K562 (cell line): ENCODE results near the gene ABHD8. TPM values are rescaled to one million over a fixed set of nuclear protein-coding genes. Genes with fewer than 3 reads are reported as not detected.

Experiments used
- BCLAF1 ChIP-seq, 2 experiments: fragments of 450-650 bp in 1 of 2; IDR thresholded peaks; 2 replicates each; pipeline ENCODE4 v1.6.1; 2011 to 2017; ENCODE audit warnings: low read depth in 2 of 2, antibody characterized with exemption in 1 of 2, borderline replicate concordance in 1 of 2, low read length in 1 of 2, mild to moderate bottlenecking in 1 of 2, mixed read lengths in 1 of 2; ENCODE audit not compliant: control insufficient read depth in 1 of 2
- HDGF ChIP-seq: fragments of 450-650 bp; IDR thresholded peaks from 2 replicates; pipeline ENCODE4 v1.6.1; 2016
- NCOA1 ChIP-seq: fragments of 450-650 bp; IDR thresholded peaks from 2 replicates; pipeline ENCODE4 v1.6.1; 2016; ENCODE audit warnings: low read depth
- POLR2B ChIP-seq: fragments of 450-650 bp; IDR thresholded peaks from 2 replicates; pipeline ENCODE4 v1.6.1; 2018; ENCODE audit warnings: low read depth; ENCODE audit not compliant: partially characterized antibody
- PRMT5 ChIP-seq: sonication (generic); formaldehyde crosslinking; IDR thresholded peaks from 2 replicates; pipeline ENCODE4 v1.5.0; 2020; ENCODE audit warnings: missing genetic modification reagents
- PRPF4 ChIP-seq: fragments of 200-400 bp; formaldehyde crosslinking; IDR thresholded peaks from one replicate; pipeline ENCODE4 v1.6.1; 2017; ENCODE audit warnings: low read length, low read depth, mild to moderate bottlenecking; ENCODE audit not compliant: insufficient read depth, poor library complexity, severe bottlenecking
- RFX5 ChIP-seq: IDR thresholded peaks from 2 replicates; pipeline ENCODE4 v1.6.1; 2011; ENCODE audit warnings: low read depth, mild to moderate bottlenecking, improper control_type of control experiment, low read length
- STAT5B ChIP-seq: fragments of 250-450 bp; sonication (Bioruptor Pico); IDR thresholded peaks from 2 replicates; pipeline ENCODE4 v1.8.0; 2021; ENCODE audit warnings: mild to moderate bottlenecking, inconsistent platforms
- TEAD4 ChIP-seq, 2 experiments: sonication (generic) in 1 of 2; formaldehyde crosslinking in 1 of 2; IDR thresholded peaks; 2 replicates each; pipeline versions ENCODE4 v1.6.1 to v1.8.0; 2012 to 2022; ENCODE audit warnings: borderline replicate concordance in 1 of 2, inconsistent platforms in 1 of 2, low read length in 1 of 2, mild to moderate bottlenecking in 1 of 2, missing genetic modification reagents in 1 of 2
- ZNF511 ChIP-seq: sonication (generic); formaldehyde crosslinking; IDR thresholded peaks from 2 replicates; pipeline ENCODE4 v1.8.0; 2022; ENCODE audit warnings: mild to moderate bottlenecking, missing genetic modification reagents
- ZNF561 ChIP-seq: fragments of 450-650 bp; formaldehyde crosslinking; conservative IDR thresholded peaks from 2 replicates; pipeline ENCODE4 v1.4.0; 2020; ENCODE audit warnings: mild to moderate bottlenecking, moderate library complexity
- ZNF639 ChIP-seq, 2 experiments: fragments of 200-800 bp in 1 of 2; sonication (Bioruptor generic) in 1 of 2; sonication (generic) in 1 of 2; formaldehyde crosslinking in 1 of 2; IDR thresholded peaks in 1 of 2; conservative IDR thresholded peaks in 1 of 2; 2 replicates each; pipeline versions ENCODE4 v1.5.0 to v1.6.1; 2016 to 2020; ENCODE audit warnings: missing compliant biosample characterization in 1 of 2, missing genetic modification characterization in 1 of 2, missing genetic modification reagents in 1 of 2
- polyA plus RNA-seq, 8 experiments: library from polyadenylated mRNA; depleted of rRNA in 4 of 8; stranded (reverse) in 5 of 8; unstranded in 3 of 8; fragments of >200 nt; fragmentation: Nextera tagmentation in 2 of 8; fragmentation: Illumina TruSeq in 1 of 8; extraction: Ambion mirVana in 2 of 8; extraction: Trizol in 1 of 8; gene quantifications; 2 replicates each; pipeline versions ENCODE4 v1.2.1 to v1.2.3, GENCODE V29; 2011 to 2014; ENCODE audit warnings: inconsistent platforms in 1 of 8, missing spikeins in 1 of 8
- total RNA-seq, 7 experiments: library from RNA; depleted of rRNA in 6 of 7; stranded (reverse); fragments of >200 nt in 6 of 7; fragmentation: Illumina TruSeq in 2 of 7; extraction: Trizol in 2 of 7; gene quantifications; 2 replicates each; pipeline versions ENCODE4 v1.2.1 to v1.2.3, GENCODE V29; 2011 to 2021; ENCODE audit warnings: low replicate concordance in 1 of 7
- TF ChIP-seq, protein P1 (sequence below): sonication (generic); formaldehyde crosslinking; IDR thresholded peaks from 2 replicates; pipeline ENCODE4 v1.8.1; 2022; ENCODE audit warnings: missing genetic modification reagents
- TF ChIP-seq, protein P2 (sequence below): sonication (generic); formaldehyde crosslinking; IDR thresholded peaks from 2 replicates; pipeline ENCODE4 v1.8.1; 2023; ENCODE audit warnings: mild to moderate bottlenecking, missing genetic modification reagents
- TF ChIP-seq, protein P3 (sequence below): sonication (generic); formaldehyde crosslinking; IDR thresholded peaks from 2 replicates; pipeline ENCODE4 v1.8.0; 2022; ENCODE audit warnings: mild to moderate bottlenecking, missing genetic modification reagents

Gene ABHD8
- total and polyA plus RNA-seq, 9 of the 15 experiments (the other 6 are each of a cell fraction or from before 2014, with no cell fraction given) = 0.04 to 6.6 (median 2.0) TPM; not detected in 1

GRCh38 chr19:17336872-17337674 is 33.8 kb upstream of the ABHD8 start, which contains the start of gene GTPBP3 (continued):
- TF ChIP-seq, protein P1, sequence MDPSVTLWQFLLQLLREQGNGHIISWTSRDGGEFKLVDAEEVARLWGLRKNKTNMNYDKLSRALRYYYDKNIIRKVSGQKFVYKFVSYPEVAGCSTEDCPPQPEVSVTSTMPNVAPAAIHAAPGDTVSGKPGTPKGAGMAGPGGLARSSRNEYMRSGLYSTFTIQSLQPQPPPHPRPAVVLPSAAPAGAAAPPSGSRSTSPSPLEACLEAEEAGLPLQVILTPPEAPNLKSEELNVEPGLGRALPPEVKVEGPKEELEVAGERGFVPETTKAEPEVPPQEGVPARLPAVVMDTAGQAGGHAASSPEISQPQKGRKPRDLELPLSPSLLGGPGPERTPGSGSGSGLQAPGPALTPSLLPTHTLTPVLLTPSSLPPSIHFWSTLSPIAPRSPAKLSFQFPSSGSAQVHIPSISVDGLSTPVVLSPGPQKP (CRISPR knock-in tag) = no peak
- TF ChIP-seq ZNF639 (CRISPR knock-in tag; conservative IDR thresholded peaks at IDR 0.05 in 1 of 2, IDR thresholded peaks at IDR 0.05 in 1 of 2) = peak in 1 of 2 experiments; percentile 85; a peak in 2 of 4 replicates
- TF ChIP-seq NCOA1 = peak; percentile 100
- peak; percentile 80; the same call in 1 of the 2 replicates for TF ChIP-seq PRMT5 (CRISPR knock-in tag)
- TF ChIP-seq ZNF511 = peak; percentile 78; the same call in 1 of the 2 replicates
- TF ChIP-seq ZNF561 (CRISPR knock-in tag) = no peak
- peak; percentile 61 for TF ChIP-seq TEAD4 (IDR thresholded peaks at IDR 0.05; ENCODE audit: low read length)
- no peak for TF ChIP-seq TEAD4 (CRISPR knock-in tag; IDR thresholded peaks at IDR 0.05; ENCODE audit: borderline replicate concordance)
- TF ChIP-seq, protein P2, sequence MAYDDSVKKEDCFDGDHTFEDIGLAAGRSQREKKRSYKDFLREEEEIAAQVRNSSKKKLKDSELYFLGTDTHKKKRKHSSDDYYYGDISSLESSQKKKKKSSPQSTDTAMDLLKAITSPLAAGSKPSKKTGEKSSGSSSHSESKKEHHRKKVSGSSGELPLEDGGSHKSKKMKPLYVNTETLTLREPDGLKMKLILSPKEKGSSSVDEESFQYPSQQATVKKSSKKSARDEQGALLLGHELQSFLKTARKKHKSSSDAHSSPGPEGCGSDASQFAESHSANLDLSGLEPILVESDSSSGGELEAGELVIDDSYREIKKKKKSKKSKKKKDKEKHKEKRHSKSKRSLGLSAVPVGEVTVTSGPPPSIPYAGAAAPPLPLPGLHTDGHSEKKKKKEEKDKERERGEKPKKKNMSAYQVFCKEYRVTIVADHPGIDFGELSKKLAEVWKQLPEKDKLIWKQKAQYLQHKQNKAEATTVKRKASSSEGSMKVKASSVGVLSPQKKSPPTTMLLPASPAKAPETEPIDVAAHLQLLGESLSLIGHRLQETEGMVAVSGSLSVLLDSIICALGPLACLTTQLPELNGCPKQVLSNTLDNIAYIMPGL (CRISPR knock-in tag) = peak; percentile 75; the same call in 1 of the 2 replicates
- TF ChIP-seq, protein P3, sequence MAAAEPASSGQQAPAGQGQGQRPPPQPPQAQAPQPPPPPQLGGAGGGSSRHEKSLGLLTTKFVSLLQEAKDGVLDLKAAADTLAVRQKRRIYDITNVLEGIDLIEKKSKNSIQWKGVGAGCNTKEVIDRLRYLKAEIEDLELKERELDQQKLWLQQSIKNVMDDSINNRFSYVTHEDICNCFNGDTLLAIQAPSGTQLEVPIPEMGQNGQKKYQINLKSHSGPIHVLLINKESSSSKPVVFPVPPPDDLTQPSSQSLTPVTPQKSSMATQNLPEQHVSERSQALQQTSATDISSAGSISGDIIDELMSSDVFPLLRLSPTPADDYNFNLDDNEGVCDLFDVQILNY (CRISPR knock-in tag) = 0 out of 2 replicates have a peak, but pooled peaks have one; percentile 14
- peak in 1 of 2 experiments; percentile 91; a peak in 1 of 4 replicates for TF ChIP-seq BCLAF1 (IDR thresholded peaks at IDR 0.05; ENCODE audit: borderline replicate concordance in 1 of 2, control insufficient read depth in 1 of 2, low read depth in 2 of 2, low read length in 1 of 2)
- no peak for TF ChIP-seq STAT5B (CRISPR knock-in tag)
- peak; percentile 83 for TF ChIP-seq POLR2B
- TF ChIP-seq RFX5 = 0 out of 2 replicates have a peak, but pooled peaks have one; percentile 29
- TF ChIP-seq HDGF = peak; percentile 69; the same call in 1 of the 2 replicates
- no peak for TF ChIP-seq PRPF4
